Colonic mucosa (tissue), 4 donors: Measurements from ENCODE around the gene CACNA2D1. TPM values are rescaled to one million over a fixed set of nuclear protein-coding genes. Genes with fewer than 3 reads are reported as not detected.

Experiments
- DNase-seq: peaks from one replicate; pipeline ENCODE4 v3.0.0-alpha.2; 2020
- H3K27ac ChIP-seq: fragments of 200-600 bp; one replicate; pipeline ENCODE4 v1.8.0; 2021
- H3K27me3 ChIP-seq: fragments of 200-600 bp; one replicate; pipeline ENCODE4 v1.8.0; 2021
- H3K36me3 ChIP-seq: fragments of 200-600 bp; one replicate; pipeline ENCODE4 v1.8.0; 2021
- H3K4me1 ChIP-seq: fragments of 200-600 bp; one replicate; pipeline ENCODE4 v1.8.0; 2021; ENCODE audit warnings: mild to moderate bottlenecking
- H3K4me3 ChIP-seq: fragments of 200-600 bp; one replicate; pipeline ENCODE4 v1.8.0; 2021
- H3K9ac ChIP-seq, 2 donors: one replicate each; pipeline ENCODE4 v1.7.0; 2013; ENCODE audit warnings: control low read depth in 2 of 2, low read depth in 2 of 2, low read length in 2 of 2
- H3K9me3 ChIP-seq: fragments of 200-600 bp; one replicate; pipeline ENCODE4 v1.8.0; 2021
- CTCF ChIP-seq: fragments of 200-600 bp; IDR thresholded peaks from one replicate; pipeline ENCODE4 v1.8.0; 2022; ENCODE audit warnings: antibody characterized with exemption, mild to moderate bottlenecking
- intact Hi-C: fragments of 100-400 bp; cut with DNase I; formaldehyde crosslinking; loops from one replicate; pipeline ENCODE4 v1.14.1; 2022
- total RNA-seq, 2 donors: library from RNA; stranded (reverse); fragmentation: NEBNext Ultra II Directional in 1 of 2; extraction: Animal tissue kit (Norgen Biotek cat#: 25700) in 1 of 2; gene quantifications; one replicate each; pipeline ENCODE4 v1.2.1, GENCODE V29; 2021
- donor health status: healthy.
- donor health status: DM: no; HTN: no; CAD: no.
- donor health status: DM: no; HTN: no; CAD: no.

CACNA2D1 gene
- total RNA-seq, 2 donors from 2014 or later = 1.4 to 9.3 TPM

- Histone ChIP-seq H3K36me3 (no peaks in the 10 kb centered on the region), H3K9me3 (no peaks in the 10 kb centered on the region), H3K4me1 (no peaks in the 10 kb centered on the region), H3K4me3 (no peak overlapping the region), H3K27me3 (no peaks in the 10 kb centered on the region), H3K9ac (no peak overlapping the region), H3K27ac (no peak overlapping the region)
- no peak for TF ChIP-seq CTCF
- intact Hi-C loops = loop anchor here (5.0 to 10.0 kb wide), 2 partner anchors 517 to 555 kb away; no protein-coding TSS in a partner anchor
- no peak for DNase-seq
Observed at GRCh38 chr7:82049891-82050533, 393.6 kb downstream of the CACNA2D1 start.

GRCh38 chr7:82049442-82049841, 394.1 kb downstream of the CACNA2D1 start:
- Histone ChIP-seq H3K9ac (no peak overlapping the region), H3K27ac (no peak overlapping the region), H3K36me3 (no peaks in the 10 kb centered on the region), H3K4me3 (no peak overlapping the region), H3K9me3 (no peaks in the 10 kb centered on the region), H3K4me1 (no peaks in the 10 kb centered on the region), H3K27me3 (no peaks in the 10 kb centered on the region)
- no peak for TF ChIP-seq CTCF
- no peak for DNase-seq
- intact Hi-C loops = loop anchor here (5.0 to 10.0 kb wide), 2 partner anchors 518 to 555 kb away; no protein-coding TSS in a partner anchor

- H3K27ac ChIP-seq = no peak overlapping the region
- no peaks in the 10 kb centered on the region for H3K9me3 ChIP-seq
- no peaks in the 10 kb centered on the region for H3K4me1 ChIP-seq
- no peak overlapping the region for H3K4me3 ChIP-seq
- no peaks in the 10 kb centered on the region for H3K36me3 ChIP-seq
- no peak overlapping the region for H3K9ac ChIP-seq
- intact Hi-C loops = loop anchor here (5.0 to 10.0 kb wide), 3 partner anchors 523 to 683 kb away; no protein-coding TSS in a partner anchor
- no peaks in the 10 kb centered on the region for H3K27me3 ChIP-seq
- TF ChIP-seq CTCF = peak; percentile 52
- DNase-seq = peak; percentile 40
Observed at GRCh38 chr7:82044497-82045080, 399.0 kb downstream of the CACNA2D1 start.

GRCh38 chr7:82039621-82040020, 404.0 kb downstream of the CACNA2D1 start:
- intact Hi-C loops = loop anchor here (5.0 to 10.0 kb wide), 2 partner anchors 565 to 688 kb away; no protein-coding TSS in a partner anchor

More at GRCh38 chr7:82039621-82040020, 404.0 kb downstream of the CACNA2D1 start:
- no peak for TF ChIP-seq CTCF
- H3K36me3 ChIP-seq = no peaks in the 10 kb centered on the region
- H3K4me3 ChIP-seq = no peak overlapping the region
- no peaks in the 10 kb centered on the region for H3K4me1 ChIP-seq
- H3K27ac ChIP-seq = no peak overlapping the region
- H3K9ac ChIP-seq = no peak overlapping the region
- no peak for DNase-seq
- H3K9me3 ChIP-seq = no peaks in the 10 kb centered on the region
- H3K27me3 ChIP-seq = no peaks in the 10 kb centered on the region
